ENCODE data around the gene SERINC4. TPM values are rescaled to one million over a fixed set of nuclear protein-coding genes. Genes with fewer than 3 reads are reported as not detected.
A peak's percentile ranks its signal among the peaks of the same experiment; 100 is the strongest.

The SERINC4 gene
- total and polyA plus RNA-seq, 9 of the 15 experiments (the other 6 are each of a cell fraction or from before 2014, with no cell fraction given): 0.14 to 0.86 (median 0.18) TPM; not detected in 2

DNA sequence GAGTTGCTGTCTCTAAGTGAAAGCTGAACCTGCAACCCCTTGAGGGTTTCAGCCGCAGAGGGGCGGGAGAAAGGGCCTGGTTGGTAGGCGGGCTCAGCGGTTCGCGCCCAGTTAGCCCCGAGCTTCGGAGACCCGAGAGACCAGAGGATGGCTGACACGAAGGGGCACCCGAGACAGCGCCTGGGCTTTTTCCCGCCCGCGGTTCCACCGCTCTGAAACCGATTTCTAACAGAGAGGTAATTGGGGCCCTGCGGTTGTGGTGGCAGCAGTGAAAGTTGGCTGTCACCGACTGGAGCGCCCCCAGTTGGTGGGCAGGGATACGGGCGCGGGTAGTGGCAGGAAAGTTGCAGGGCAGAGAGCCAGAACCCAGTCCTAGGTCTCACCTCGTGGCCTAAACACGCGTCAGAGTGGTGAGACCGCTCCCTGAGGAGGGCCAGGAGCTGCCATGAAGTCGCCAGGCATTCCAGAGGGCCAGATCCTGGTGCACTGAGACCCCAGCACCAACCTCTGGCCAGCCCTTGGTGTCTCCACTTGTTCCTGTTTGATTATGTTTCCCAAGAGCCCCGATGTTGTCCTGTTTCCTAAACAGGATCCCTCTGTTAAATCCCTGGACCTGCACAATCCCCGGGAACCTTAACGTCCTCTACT, 22.6 kb downstream of the SERINC4 start (continued):
- TF ChIP-seq TBP (optimal IDR thresholded peaks at IDR 0.05; ENCODE audit: low read depth, low read length): peak; percentile 30
- peak; percentile 48 for TF ChIP-seq KDM5B (IDR thresholded peaks at IDR 0.05; ENCODE audit: insufficient replicate concordance, low read depth, low read length)
- TF ChIP-seq ZNF316 (IDR thresholded peaks at IDR 0.05): no peak
- no peak for TF ChIP-seq PYGO2 (tag; IDR thresholded peaks at IDR 0.05)
- no peak for TF ChIP-seq MEIS2 (IDR thresholded peaks at IDR 0.05; ENCODE audit: partially characterized antibody)
- no peak for TF ChIP-seq ASH1L (IDR thresholded peaks at IDR 0.05; ENCODE audit: borderline replicate concordance, low read depth, partially characterized antibody)
- no peak for TF ChIP-seq BRF1 (IDR thresholded peaks at IDR 0.05; ENCODE audit: borderline replicate concordance, extremely low read depth, insufficient read length)
- TF ChIP-seq, protein P1, sequence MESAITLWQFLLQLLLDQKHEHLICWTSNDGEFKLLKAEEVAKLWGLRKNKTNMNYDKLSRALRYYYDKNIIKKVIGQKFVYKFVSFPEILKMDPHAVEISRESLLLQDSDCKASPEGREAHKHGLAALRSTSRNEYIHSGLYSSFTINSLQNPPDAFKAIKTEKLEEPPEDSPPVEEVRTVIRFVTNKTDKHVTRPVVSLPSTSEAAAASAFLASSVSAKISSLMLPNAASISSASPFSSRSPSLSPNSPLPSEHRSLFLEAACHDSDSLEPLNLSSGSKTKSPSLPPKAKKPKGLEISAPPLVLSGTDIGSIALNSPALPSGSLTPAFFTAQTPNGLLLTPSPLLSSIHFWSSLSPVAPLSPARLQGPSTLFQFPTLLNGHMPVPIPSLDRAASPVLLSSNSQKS (CRISPR knock-in tag; IDR thresholded peaks at IDR 0.05): no peak
- TF ChIP-seq POLR2A (conservative IDR thresholded peaks at IDR 0.05): 0 out of 2 replicates have a peak, but pooled peaks have one; percentile 39
- TF ChIP-seq DACH1 (IDR thresholded peaks at IDR 0.05; ENCODE audit: partially characterized antibody): no peak
- no peak for TF ChIP-seq HDAC3 (IDR thresholded peaks at IDR 0.05; ENCODE audit: borderline replicate concordance, partially characterized antibody)
- TF ChIP-seq MTA2 (IDR thresholded peaks at IDR 0.05; ENCODE audit: low read depth): no peak
- TF ChIP-seq ZNF76 (CRISPR knock-in tag; IDR thresholded peaks at IDR 0.05; ENCODE audit: borderline replicate concordance): no peak
- TF ChIP-seq, protein P2, sequence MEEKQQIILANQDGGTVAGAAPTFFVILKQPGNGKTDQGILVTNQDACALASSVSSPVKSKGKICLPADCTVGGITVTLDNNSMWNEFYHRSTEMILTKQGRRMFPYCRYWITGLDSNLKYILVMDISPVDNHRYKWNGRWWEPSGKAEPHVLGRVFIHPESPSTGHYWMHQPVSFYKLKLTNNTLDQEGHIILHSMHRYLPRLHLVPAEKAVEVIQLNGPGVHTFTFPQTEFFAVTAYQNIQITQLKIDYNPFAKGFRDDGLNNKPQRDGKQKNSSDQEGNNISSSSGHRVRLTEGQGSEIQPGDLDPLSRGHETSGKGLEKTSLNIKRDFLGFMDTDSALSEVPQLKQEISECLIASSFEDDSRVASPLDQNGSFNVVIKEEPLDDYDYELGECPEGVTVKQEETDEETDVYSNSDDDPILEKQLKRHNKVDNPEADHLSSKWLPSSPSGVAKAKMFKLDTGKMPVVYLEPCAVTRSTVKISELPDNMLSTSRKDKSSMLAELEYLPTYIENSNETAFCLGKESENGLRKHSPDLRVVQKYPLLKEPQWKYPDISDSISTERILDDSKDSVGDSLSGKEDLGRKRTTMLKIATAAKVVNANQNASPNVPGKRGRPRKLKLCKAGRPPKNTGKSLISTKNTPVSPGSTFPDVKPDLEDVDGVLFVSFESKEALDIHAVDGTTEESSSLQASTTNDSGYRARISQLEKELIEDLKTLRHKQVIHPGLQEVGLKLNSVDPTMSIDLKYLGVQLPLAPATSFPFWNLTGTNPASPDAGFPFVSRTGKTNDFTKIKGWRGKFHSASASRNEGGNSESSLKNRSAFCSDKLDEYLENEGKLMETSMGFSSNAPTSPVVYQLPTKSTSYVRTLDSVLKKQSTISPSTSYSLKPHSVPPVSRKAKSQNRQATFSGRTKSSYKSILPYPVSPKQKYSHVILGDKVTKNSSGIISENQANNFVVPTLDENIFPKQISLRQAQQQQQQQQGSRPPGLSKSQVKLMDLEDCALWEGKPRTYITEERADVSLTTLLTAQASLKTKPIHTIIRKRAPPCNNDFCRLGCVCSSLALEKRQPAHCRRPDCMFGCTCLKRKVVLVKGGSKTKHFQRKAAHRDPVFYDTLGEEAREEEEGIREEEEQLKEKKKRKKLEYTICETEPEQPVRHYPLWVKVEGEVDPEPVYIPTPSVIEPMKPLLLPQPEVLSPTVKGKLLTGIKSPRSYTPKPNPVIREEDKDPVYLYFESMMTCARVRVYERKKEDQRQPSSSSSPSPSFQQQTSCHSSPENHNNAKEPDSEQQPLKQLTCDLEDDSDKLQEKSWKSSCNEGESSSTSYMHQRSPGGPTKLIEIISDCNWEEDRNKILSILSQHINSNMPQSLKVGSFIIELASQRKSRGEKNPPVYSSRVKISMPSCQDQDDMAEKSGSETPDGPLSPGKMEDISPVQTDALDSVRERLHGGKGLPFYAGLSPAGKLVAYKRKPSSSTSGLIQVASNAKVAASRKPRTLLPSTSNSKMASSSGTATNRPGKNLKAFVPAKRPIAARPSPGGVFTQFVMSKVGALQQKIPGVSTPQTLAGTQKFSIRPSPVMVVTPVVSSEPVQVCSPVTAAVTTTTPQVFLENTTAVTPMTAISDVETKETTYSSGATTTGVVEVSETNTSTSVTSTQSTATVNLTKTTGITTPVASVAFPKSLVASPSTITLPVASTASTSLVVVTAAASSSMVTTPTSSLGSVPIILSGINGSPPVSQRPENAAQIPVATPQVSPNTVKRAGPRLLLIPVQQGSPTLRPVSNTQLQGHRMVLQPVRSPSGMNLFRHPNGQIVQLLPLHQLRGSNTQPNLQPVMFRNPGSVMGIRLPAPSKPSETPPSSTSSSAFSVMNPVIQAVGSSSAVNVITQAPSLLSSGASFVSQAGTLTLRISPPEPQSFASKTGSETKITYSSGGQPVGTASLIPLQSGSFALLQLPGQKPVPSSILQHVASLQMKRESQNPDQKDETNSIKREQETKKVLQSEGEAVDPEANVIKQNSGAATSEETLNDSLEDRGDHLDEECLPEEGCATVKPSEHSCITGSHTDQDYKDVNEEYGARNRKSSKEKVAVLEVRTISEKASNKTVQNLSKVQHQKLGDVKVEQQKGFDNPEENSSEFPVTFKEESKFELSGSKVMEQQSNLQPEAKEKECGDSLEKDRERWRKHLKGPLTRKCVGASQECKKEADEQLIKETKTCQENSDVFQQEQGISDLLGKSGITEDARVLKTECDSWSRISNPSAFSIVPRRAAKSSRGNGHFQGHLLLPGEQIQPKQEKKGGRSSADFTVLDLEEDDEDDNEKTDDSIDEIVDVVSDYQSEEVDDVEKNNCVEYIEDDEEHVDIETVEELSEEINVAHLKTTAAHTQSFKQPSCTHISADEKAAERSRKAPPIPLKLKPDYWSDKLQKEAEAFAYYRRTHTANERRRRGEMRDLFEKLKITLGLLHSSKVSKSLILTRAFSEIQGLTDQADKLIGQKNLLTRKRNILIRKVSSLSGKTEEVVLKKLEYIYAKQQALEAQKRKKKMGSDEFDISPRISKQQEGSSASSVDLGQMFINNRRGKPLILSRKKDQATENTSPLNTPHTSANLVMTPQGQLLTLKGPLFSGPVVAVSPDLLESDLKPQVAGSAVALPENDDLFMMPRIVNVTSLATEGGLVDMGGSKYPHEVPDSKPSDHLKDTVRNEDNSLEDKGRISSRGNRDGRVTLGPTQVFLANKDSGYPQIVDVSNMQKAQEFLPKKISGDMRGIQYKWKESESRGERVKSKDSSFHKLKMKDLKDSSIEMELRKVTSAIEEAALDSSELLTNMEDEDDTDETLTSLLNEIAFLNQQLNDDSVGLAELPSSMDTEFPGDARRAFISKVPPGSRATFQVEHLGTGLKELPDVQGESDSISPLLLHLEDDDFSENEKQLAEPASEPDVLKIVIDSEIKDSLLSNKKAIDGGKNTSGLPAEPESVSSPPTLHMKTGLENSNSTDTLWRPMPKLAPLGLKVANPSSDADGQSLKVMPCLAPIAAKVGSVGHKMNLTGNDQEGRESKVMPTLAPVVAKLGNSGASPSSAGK (IDR thresholded peaks at IDR 0.05): peak; percentile 75
- peak; percentile 73 for TF ChIP-seq NFIC (IDR thresholded peaks at IDR 0.05)
